Measurements from ENCODE around the gene ZFP36. TPM values are rescaled to one million over a fixed set of nuclear protein-coding genes. Genes with fewer than 3 reads are reported as not detected.

Gene ZFP36
- total RNA-seq, 4 donors from 2014 or later = 32.4 to 109 (median 62.4) TPM

DNA sequence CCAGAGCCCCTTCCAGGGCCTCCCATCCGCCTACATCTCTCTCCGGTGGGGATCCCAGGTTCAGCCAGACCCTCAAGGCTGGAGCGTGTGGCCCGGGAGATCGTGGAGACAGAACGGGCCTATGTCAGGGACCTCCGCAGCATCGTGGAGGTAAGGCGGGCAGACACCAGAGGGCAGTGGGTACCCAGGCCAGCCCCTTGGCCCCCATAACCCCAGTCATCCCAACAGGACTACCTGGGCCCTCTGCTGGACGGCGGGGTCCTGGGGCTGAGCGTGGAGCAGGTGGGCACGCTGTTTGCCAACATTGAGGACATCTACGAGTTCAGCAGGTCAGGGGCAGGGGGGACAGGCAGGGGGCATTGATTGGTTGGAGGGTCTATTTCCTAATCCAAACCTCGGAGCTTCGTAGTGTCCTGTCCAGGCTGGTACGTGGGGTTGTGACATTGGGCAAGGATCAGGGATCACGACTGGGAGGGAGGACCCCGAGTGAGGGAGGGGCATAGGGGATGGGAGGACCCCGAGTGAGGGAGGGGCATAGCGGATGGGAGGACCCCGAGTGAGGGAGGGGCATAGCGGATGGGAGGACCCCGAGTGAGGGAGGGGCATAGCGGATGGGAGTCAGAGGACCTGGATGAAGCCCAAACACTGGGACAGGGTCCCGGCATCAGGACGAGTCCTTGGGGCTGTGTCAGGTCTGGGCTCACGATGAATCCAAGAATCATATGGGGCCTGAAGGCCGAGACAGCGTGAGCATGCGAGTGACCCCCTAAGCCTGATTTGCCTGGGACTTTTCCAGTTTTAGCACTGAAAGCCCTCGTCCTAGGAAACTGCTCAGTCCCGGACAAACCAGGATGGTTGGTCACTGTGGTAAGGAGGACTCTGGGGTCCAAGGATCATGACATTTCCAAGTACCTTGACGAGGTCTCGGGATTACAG is 8.7 kb downstream of the ZFP36 start:
- no peaks in the 10 kb centered on the region for H3K9me3 ChIP-seq
- WGBS, 2 donors = 71 to 75% methylated on average over 32 to 34 of the region's 35 CpGs
- H3K36me3 ChIP-seq = peaks cover 6 to 7% of the 10 kb centered on the region in 2 donors
- peak overlapping the region in 2 of 3 donors; percentile 12 to 49 for H3K27ac ChIP-seq
- H3K4me1 ChIP-seq = peaks cover 22 to 39% of the 10 kb centered on the region in 2 donors
- no peak for TF ChIP-seq POLR2A (IDR thresholded peaks at IDR 0.05)
- intact Hi-C loops (cut with DNase I) = no loop called here
- H3K27me3 ChIP-seq = no peaks in the 10 kb centered on the region
- no peak overlapping the region for H3K4me3 ChIP-seq (replicated peaks in 1 of 3)
- no peak for DNase-seq

DNA sequence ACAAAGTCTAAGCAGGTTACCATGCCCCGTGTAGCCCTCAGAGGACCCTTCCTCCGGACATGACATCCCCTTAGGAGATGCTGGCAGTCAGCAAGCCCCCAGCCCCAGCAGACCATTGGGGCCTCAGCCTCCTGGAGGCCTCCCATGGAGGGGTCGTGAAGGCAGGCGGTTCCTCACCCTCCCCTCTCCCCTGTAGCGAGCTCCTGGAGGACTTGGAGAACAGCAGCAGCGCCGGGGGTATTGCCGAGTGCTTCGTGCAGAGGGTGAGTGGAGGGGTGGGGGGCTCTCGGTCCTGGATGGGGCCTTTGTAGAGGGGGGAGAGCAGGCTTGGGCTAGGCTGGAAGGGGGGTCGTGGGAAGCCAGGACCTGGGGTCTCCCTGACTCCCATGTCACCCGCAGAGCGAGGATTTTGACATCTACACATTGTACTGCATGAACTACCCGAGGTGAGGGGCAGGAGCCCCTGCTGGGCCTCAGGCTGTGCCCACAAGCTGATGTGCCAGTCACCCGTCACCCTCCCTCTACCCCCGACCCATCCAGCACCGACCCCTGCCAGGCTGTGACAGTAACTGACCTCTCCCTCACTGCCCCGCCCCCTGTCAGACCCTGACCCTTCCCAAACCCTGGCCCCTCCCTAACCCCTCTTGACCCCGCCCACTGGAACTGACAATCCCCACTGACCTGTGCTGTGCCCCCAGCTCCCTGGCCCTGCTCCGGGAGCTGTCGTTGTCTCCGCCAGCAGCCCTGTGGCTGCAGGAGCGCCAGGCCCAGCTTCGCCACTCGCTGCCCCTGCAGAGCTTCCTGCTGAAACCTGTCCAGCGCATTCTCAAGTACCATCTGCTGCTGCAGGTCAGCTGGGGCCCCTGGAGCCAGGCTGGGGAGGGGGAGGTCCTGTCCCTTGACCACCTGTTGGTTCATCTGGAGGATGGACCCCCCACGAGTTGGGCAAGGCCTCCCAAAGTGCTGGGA is 9.8 kb downstream of the ZFP36 start:
- Histone ChIP-seq H3K4me3 (replicated peaks in 1 of 3) (no peak overlapping the region), H3K27ac (no peak overlapping the region), H3K9me3 (no peaks in the 10 kb centered on the region), H3K36me3 (peaks cover 6 to 7% of the 10 kb centered on the region in 2 donors), H3K27me3 (no peaks in the 10 kb centered on the region), H3K4me1 (peaks cover 11 to 28% of the 10 kb centered on the region in 2 donors)
- no peak for TF ChIP-seq POLR2A (IDR thresholded peaks at IDR 0.05)
- TF ChIP-seq, protein P1, sequence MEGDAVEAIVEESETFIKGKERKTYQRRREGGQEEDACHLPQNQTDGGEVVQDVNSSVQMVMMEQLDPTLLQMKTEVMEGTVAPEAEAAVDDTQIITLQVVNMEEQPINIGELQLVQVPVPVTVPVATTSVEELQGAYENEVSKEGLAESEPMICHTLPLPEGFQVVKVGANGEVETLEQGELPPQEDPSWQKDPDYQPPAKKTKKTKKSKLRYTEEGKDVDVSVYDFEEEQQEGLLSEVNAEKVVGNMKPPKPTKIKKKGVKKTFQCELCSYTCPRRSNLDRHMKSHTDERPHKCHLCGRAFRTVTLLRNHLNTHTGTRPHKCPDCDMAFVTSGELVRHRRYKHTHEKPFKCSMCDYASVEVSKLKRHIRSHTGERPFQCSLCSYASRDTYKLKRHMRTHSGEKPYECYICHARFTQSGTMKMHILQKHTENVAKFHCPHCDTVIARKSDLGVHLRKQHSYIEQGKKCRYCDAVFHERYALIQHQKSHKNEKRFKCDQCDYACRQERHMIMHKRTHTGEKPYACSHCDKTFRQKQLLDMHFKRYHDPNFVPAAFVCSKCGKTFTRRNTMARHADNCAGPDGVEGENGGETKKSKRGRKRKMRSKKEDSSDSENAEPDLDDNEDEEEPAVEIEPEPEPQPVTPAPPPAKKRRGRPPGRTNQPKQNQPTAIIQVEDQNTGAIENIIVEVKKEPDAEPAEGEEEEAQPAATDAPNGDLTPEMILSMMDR (IDR thresholded peaks at IDR 0.05) = no peak
- intact Hi-C loops (cut with DNase I) = no loop called here
- 77 to 82% methylated on average over 19 to 23 of the region's 27 CpGs for WGBS, 2 donors
- no peak for DNase-seq

DNA sequence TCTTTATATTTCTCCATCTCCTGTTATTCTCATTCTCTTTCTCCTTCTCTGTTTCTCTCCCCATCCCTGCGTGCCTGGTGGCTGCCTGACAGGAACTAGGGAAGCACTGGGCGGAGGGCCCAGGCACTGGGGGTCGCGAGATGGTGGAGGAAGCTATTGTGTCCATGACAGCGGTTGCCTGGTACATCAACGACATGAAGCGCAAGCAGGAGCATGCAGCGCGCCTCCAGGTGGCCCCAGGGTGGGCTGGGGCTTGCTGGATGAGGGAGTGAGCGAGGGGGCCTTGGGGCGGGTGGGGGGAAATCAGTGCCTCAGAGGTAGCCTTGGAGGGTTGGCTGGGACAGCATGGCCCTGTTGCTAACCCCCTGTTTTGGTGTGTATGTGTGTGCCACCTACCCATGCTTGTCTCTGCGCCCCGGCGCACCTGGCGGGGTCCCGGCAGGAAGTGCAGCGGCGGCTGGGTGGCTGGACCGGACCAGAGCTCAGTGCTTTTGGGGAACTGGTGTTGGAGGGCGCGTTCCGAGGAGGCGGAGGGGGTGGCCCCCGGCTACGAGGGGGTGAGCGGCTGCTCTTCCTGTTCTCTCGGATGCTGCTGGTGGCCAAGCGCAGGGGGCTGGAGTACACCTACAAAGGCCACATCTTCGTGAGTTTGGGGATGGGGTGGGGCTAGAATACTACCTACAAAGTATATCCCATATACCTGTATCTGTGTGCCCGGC is 11.0 kb downstream of the ZFP36 start:
- no peaks in the 10 kb centered on the region for H3K9me3 ChIP-seq
- intact Hi-C loops (cut with DNase I) = no loop called here
- H3K27me3 ChIP-seq = no peaks in the 10 kb centered on the region
- no peak overlapping the region for H3K27ac ChIP-seq
- WGBS, 2 donors = 91 to 92% methylated on average over 19 to 30 of the region's 30 CpGs
- no peak for DNase-seq
- peaks cover 9 to 26% of the 10 kb centered on the region in 2 donors for H3K4me1 ChIP-seq
- H3K36me3 ChIP-seq = peaks cover 6 to 7% of the 10 kb centered on the region in 2 donors
- H3K4me3 ChIP-seq (replicated peaks in 1 of 3) = no peak overlapping the region
- no peak for TF ChIP-seq POLR2A (IDR thresholded peaks at IDR 0.05)
- TF ChIP-seq, protein P1 (IDR thresholded peaks at IDR 0.05) = no peak

DNA sequence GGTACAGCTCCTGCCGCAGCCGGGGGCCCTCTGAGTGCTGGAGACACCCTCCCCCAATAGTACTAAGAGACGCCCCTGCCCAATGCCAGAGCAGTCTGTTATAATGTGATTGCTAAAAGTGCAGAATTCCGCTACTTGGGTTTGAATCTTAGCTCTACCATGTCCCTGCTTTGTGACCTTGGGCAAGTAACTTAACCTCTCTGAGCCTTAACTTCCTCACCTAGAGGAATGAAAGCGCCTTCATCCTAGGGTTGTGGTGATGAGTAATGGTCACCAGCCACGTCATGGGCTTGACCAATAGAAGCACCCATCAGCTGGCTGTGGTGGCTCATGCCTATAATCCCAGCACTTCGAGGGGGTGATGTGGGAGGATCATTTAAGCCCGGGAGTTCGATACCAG is 12.4 kb downstream of the ZFP36 start:
- intact Hi-C loops (cut with DNase I) = no loop called here
- no peak for DNase-seq
- 87 to 90% methylated on average over 8 to 9 of the region's 9 CpGs for WGBS, 2 donors
- no peaks in the 10 kb centered on the region for H3K9me3 ChIP-seq
- H3K4me1 ChIP-seq = peaks cover 3 to 24% of the 10 kb centered on the region in 2 donors
- no peak overlapping the region for H3K27ac ChIP-seq
- H3K4me3 ChIP-seq (replicated peaks in 1 of 3) = no peak overlapping the region
- TF ChIP-seq POLR2A (IDR thresholded peaks at IDR 0.05) = no peak
- peaks cover 6 to 7% of the 10 kb centered on the region in 2 donors for H3K36me3 ChIP-seq
- no peaks in the 10 kb centered on the region for H3K27me3 ChIP-seq

DNA sequence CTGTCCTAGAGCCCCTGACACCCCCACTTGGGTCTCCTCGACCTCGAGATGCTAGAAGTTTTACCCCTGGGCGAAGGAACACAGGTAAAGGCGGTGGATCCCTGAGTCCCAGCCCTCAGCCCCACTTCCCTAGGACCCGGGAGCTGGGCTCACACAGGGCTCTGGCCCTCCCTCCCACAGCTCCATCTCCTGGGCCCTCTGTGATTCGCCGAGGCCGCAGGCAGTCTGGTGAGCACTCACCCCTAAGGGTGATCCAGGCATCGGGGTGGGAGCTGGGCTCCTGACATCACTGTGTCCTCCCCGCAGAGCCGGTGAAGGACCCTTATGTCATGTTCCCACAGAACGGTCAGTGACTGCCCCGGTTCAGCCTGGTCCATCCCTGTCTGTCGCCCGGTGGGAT is 14.1 kb downstream of the ZFP36 start:
- no peak for DNase-seq
- Histone ChIP-seq H3K4me3 (replicated peaks in 1 of 3) (no peak overlapping the region), H3K9me3 (no peaks in the 10 kb centered on the region), H3K27me3 (no peaks in the 10 kb centered on the region), H3K36me3 (peaks cover 7 to 11% of the 10 kb centered on the region in 2 donors), H3K4me1 (peaks cover 0 to 6% of the 10 kb centered on the region in 2 donors), H3K27ac (no peak overlapping the region)
- 95 to 96% methylated on average over 10 to 15 of the region's 15 CpGs for WGBS, 2 donors
- TF ChIP-seq, protein P1 (IDR thresholded peaks at IDR 0.05) = no peak
- no peak for TF ChIP-seq POLR2A (IDR thresholded peaks at IDR 0.05)
- intact Hi-C loops (cut with DNase I) = no loop called here
